T-helper 17 cell (primary cell): ENCODE data around the gene VGLL4. TPM values are rescaled to one million over a fixed set of nuclear protein-coding genes. Genes with fewer than 3 reads are reported as not detected.
"Not testable (repeated sequence)": the region's sequence is repeated elsewhere in the genome, so short reads cannot be mapped to it uniquely, and the experiment has no call there.

Experiments
- ATAC-seq: fragments of 150-1000 bp; cut with Tn5 transposase; 2 replicates; pipeline ENCODE4 v1.10.0; 2021; ENCODE audit warnings: mild to moderate bottlenecking, moderate library complexity
- DNase-seq, 3 donors: peaks; one replicate each; pipeline versions ENCODE4 v3.0.0 to v3.0.0-alpha.2; 2020 to 2021
- H3K9me3 ChIP-seq: one replicate; pipeline ENCODE4 v1.7.0; 2013; ENCODE audit warnings: low read length, mild to moderate bottlenecking; ENCODE audit not compliant: control insufficient read depth, poor library complexity, severe bottlenecking
- H3K27ac Mint-ChIP-seq: one replicate; pipeline ENCODE4 v1.8.0; 2022; ENCODE audit warnings: mild to moderate bottlenecking, moderate library complexity, mixed read lengths
- H3K27me3 Mint-ChIP-seq: one replicate; pipeline ENCODE4 v1.8.0; 2022; ENCODE audit warnings: mixed read lengths
- H3K36me3 Mint-ChIP-seq: one replicate; pipeline ENCODE4 v1.8.0; 2022; ENCODE audit warnings: low read depth, mixed read lengths
- H3K4me1 Mint-ChIP-seq: one replicate; pipeline ENCODE4 v1.8.0; 2022; ENCODE audit warnings: mild to moderate bottlenecking, mixed read lengths
- H3K4me3 Mint-ChIP-seq: one replicate; pipeline ENCODE4 v1.8.0; 2022; ENCODE audit warnings: mild to moderate bottlenecking, moderate library complexity, mixed read lengths
- total RNA-seq, 4 donors: library from RNA in 2 of 4; stranded (reverse) in 2 of 4; gene quantifications; one replicate each; pipeline ENCODE4 v1.2.3 and lab custom pipeline; 2022 to 2026

VGLL4 gene
- total RNA-seq, 2 donors from 2014 or later: 18.7 to 20.2 TPM

- Mint-ChIP-seq H3K4me1 (peaks cover 19% of the 10 kb centered on the region), H3K27ac (no peak overlapping the region), H3K36me3 (peaks cover 2% of the 10 kb centered on the region), H3K27me3 (no peaks in the 10 kb centered on the region), H3K4me3 (no peak overlapping the region)
- no peaks in the 10 kb centered on the region for H3K9me3 ChIP-seq
- ATAC-seq (no peak), DNase-seq (no peak)
Measured at GRCh38 chr3:11604139-11604892, 39.4 kb downstream of the VGLL4 start.

DNA sequence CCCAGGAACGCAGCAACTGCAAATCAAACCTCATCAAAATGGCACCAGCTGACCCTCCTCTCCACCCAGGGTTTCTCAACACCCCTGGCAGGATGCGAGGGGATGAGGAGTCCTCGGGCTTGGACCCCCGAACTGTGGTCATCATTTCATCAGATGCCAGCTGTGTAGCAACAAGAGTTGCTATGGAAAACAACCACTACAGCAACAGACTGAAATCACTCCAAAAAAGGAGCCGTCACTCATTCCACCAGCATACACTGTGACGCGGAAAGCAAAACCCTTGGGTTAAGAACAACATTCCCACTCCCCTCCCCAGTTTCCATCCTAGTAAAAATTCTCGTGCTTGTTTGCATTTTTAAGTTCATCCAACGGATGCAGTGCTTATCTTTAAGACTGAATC is 40.1 kb downstream of the VGLL4 start:
- Mint-ChIP-seq H3K27me3 (no peaks in the 10 kb centered on the region), H3K4me1 (peaks cover 18% of the 10 kb centered on the region), H3K4me3 (no peak overlapping the region), H3K36me3 (peaks cover 2% of the 10 kb centered on the region), H3K27ac (peak overlapping the region; percentile 60)
- H3K9me3 ChIP-seq: no peaks in the 10 kb centered on the region
- DNase-seq (no peak), ATAC-seq (no peak)

DNA sequence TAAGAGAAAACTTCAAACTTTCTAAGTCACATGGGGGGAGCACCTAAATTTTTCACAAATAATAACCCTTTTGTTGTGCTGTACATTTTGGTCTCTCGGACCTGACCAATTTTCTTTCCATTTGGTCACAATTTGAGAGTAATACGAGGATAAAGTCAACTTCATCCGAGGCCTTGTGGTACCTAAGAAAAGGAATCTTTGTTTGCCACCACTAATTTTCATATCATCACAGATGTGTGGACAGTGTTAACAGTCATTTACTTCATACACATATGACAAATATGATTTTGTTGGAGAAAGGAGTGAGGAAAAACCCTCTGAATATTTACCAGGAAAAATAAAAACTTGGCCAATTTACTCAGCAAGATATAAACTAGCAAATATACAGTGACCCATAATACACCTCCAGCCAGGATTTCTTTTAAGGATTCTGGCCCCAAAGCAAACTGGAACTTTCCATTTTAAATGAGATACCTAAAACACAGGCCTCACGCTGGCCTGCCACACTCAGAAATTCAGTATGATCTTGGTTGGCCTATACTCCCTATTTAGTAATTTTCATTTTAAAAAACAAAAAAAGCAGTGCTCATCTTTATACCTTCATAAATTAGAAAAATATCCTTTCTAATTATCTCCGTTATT is 40.7 kb downstream of the VGLL4 start:
- peaks cover 2% of the 10 kb centered on the region for H3K36me3 Mint-ChIP-seq
- no peak for ATAC-seq
- H3K4me1 Mint-ChIP-seq: peaks cover 16% of the 10 kb centered on the region
- no peak for DNase-seq
- peak overlapping the region; percentile 60 for H3K27ac Mint-ChIP-seq
- H3K27me3 Mint-ChIP-seq: no peaks in the 10 kb centered on the region
- no peak overlapping the region for H3K4me3 Mint-ChIP-seq
- no peaks in the 10 kb centered on the region for H3K9me3 ChIP-seq

DNA sequence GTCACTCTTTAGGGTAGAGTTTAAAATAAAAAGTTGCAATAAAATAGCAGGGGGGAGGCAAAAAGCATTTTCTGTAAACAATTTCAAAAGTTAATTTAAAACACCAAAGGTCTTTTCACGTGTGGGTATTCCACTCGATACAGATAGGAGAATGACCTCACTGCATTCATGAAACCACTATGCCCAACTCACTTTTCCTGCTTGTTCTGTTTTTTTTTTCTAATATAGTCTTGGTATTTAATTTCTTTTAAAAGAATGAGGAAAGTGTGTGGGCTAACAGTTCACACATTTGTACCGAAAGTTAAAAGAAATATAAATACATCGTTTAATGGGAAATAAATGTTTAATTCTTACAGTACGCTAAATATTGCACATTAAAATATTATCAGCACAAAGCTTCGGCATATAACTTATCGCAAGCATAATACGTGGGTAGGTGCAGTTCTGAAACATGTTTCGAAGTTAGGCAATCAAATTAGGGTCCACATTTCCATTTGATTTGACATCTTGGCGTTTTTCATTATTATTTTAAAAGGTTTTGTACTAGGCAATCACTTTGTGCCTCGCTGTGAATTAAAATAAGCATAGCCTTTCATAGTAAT is 41.4 kb downstream of the VGLL4 start:
- no peaks in the 10 kb centered on the region for H3K9me3 ChIP-seq
- ATAC-seq (no peak), DNase-seq (no peak)
- no peak overlapping the region for H3K4me3 Mint-ChIP-seq
- H3K4me1 Mint-ChIP-seq: peaks cover 16% of the 10 kb centered on the region
- H3K27ac Mint-ChIP-seq: peak overlapping the region; percentile 60
- H3K36me3 Mint-ChIP-seq: peaks cover 2% of the 10 kb centered on the region
- no peaks in the 10 kb centered on the region for H3K27me3 Mint-ChIP-seq

DNA sequence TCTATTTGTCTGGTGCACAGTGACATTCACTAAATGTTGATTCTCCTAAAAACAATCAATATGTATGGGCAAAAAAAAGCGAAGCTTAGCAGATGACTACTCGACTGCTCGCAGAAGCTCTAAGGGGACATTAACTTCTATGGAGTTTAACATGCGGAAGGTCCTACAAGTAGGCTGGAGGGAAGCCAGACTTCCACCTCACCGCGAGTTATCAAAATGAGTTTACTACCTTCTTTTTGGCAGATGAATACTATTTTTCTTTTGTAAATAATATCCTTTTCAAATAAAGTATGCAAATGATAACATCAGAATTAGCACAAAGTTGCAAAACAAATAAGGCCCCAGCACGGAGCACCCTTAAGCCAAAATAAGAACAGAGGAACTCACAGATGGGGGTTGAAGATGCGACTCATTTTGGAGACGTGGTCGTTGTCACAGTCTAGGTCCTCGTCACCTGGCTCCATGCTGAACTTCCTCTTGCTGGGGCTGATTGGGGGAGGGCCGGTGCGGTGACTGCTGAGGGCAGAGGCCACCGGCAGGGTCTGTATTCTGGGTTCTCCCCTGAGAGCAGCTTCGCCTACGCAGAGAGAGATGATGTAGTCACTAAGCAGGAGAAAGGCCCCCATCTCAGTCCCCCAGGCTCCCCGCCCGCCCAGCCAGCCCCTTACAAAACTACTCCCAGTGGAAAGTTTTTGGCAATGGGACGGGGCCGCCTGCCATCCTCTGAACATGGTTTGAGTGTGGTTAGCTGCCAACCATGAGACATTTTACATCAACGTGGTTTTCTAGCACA is 42.1 kb downstream of the VGLL4 start:
- peaks cover 12% of the 10 kb centered on the region for H3K4me1 Mint-ChIP-seq
- no peaks in the 10 kb centered on the region for H3K9me3 ChIP-seq
- no peak overlapping the region for H3K4me3 Mint-ChIP-seq
- H3K27ac Mint-ChIP-seq: peak overlapping the region; percentile 2
- H3K36me3 Mint-ChIP-seq: peaks cover 2% of the 10 kb centered on the region
- ATAC-seq (peak; percentile 67), DNase-seq (no peak)
- H3K27me3 Mint-ChIP-seq: no peaks in the 10 kb centered on the region

DNA sequence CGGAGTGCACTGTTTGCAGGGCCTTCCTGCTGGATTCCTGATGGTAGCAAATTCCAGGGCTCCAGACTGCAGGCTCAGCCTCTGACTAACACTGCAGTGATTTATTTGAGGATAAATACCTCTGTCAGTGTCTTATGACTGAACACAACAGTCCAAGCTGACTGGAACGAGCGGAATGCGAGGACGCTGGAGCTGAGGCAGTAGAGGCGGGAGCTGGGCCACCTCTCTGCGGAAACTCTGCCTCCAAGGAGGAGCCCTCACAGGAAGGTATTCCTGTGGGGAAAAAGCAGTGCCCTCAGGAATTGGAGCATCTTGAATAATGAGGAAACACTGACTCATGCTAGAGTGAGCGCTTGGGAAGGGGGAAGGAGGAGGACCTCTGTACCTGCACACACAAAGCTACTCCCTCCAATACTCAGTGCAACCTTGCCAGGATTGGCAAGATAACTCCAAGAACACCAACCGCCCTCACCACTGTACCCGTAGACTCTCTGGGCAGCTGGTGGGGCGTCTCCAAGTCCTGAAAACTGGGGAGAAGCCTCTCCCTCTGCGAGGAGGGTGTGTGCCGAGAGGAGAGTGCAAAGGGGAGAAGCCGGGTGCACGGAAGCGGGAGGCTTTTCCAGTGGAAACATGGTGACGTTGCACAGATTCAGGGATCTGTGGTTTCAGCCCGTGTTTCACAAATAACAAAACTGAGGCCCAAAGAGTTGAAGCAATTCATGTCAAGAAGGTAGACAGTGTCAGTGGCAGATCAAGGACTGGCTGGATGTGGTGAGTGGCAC is 43.0 kb downstream of the VGLL4 start:
- no peaks in the 10 kb centered on the region for H3K27me3 Mint-ChIP-seq
- ATAC-seq (no peak), DNase-seq (no peak)
- peaks cover 2% of the 10 kb centered on the region for H3K36me3 Mint-ChIP-seq
- peaks cover 6% of the 10 kb centered on the region for H3K4me1 Mint-ChIP-seq
- no peak overlapping the region for H3K4me3 Mint-ChIP-seq
- H3K27ac Mint-ChIP-seq: peak overlapping the region; percentile 39
- H3K9me3 ChIP-seq: no peaks in the 10 kb centered on the region

- no peaks in the 10 kb centered on the region for H3K27me3 Mint-ChIP-seq
- peaks cover 6% of the 10 kb centered on the region for H3K4me1 Mint-ChIP-seq
- ATAC-seq (no peak), DNase-seq (no peak)
- no peak overlapping the region for H3K4me3 Mint-ChIP-seq
- H3K9me3 ChIP-seq: no peaks in the 10 kb centered on the region
- H3K36me3 Mint-ChIP-seq: peaks cover 3% of the 10 kb centered on the region
- H3K27ac Mint-ChIP-seq: no peak overlapping the region
Measured at GRCh38 chr3:11596387-11596786, 47.3 kb downstream of the VGLL4 start.

- H3K27me3 Mint-ChIP-seq, H3K4me3 Mint-ChIP-seq, H3K27ac Mint-ChIP-seq, H3K4me1 Mint-ChIP-seq, H3K36me3 Mint-ChIP-seq, H3K9me3 ChIP-seq, ATAC-seq, DNase-seq: not testable (repeated sequence)
Measured at GRCh38 chr3:11595024-11595423, 48.7 kb downstream of the VGLL4 start.

- H3K4me1 Mint-ChIP-seq: peaks cover 15% of the 10 kb centered on the region
- peaks cover 3% of the 10 kb centered on the region for H3K36me3 Mint-ChIP-seq
- no peaks in the 10 kb centered on the region for H3K9me3 ChIP-seq
- H3K4me3 Mint-ChIP-seq: peak overlapping the region; percentile 37
- peak overlapping the region; percentile 82 for H3K27ac Mint-ChIP-seq
- no peaks in the 10 kb centered on the region for H3K27me3 Mint-ChIP-seq
- ATAC-seq: no peak
- no peak for DNase-seq
Measured at GRCh38 chr3:11593318-11594034, 50.2 kb downstream of the VGLL4 start.

GRCh38 chr3:11592445-11593298 is 51.0 kb downstream of the VGLL4 start:
- ATAC-seq (no peak), DNase-seq (no peak)
- H3K4me1 Mint-ChIP-seq: peaks cover 22% of the 10 kb centered on the region
- peaks cover 6% of the 10 kb centered on the region for H3K36me3 Mint-ChIP-seq
- no peaks in the 10 kb centered on the region for H3K27me3 Mint-ChIP-seq
- no peak overlapping the region for H3K4me3 Mint-ChIP-seq
- H3K27ac Mint-ChIP-seq: peak overlapping the region; percentile 82
- no peaks in the 10 kb centered on the region for H3K9me3 ChIP-seq

- H3K27me3 Mint-ChIP-seq: no peaks in the 10 kb centered on the region
- peaks cover 25% of the 10 kb centered on the region for H3K4me1 Mint-ChIP-seq
- peaks cover 6% of the 10 kb centered on the region for H3K36me3 Mint-ChIP-seq
Measured at GRCh38 chr3:11591391-11592282, 52.1 kb downstream of the VGLL4 start.

More at GRCh38 chr3:11591391-11592282, 52.1 kb downstream of the VGLL4 start:
- no peak overlapping the region for H3K4me3 Mint-ChIP-seq
- DNase-seq (no peak), ATAC-seq (no peak)
- H3K27ac Mint-ChIP-seq: peak overlapping the region; percentile 32
- H3K9me3 ChIP-seq: no peaks in the 10 kb centered on the region
